Measurements from ENCODE around the gene GNB5. TPM values are rescaled to one million over a fixed set of nuclear protein-coding genes. Genes with fewer than 3 reads are reported as not detected.
"Not testable (repeated sequence)": the region's sequence is repeated elsewhere in the genome, so short reads cannot be mapped to it uniquely, and the experiment has no call there.

Gene GNB5
- total RNA-seq, 1 donor from 2014 or later, result 23.7 TPM

GRCh38 chr15:52083603-52084002 is 107.6 kb downstream of the GNB5 start:
- no peak overlapping the region for H3K4me3 ChIP-seq (ENCODE audit: low read depth, low read length)
- no peak for TF ChIP-seq CTCF (conservative IDR thresholded peaks at IDR 0.05; ENCODE audit: low read depth, low read length)
- no peak for DNase-seq (ENCODE audit: low read depth)

- H3K4me3 ChIP-seq (ENCODE audit: low read depth, low read length); DNase-seq (ENCODE audit: low read depth): not testable (repeated sequence)
Measured at GRCh38 chr15:52083037-52083359, 108.2 kb downstream of the GNB5 start.

GRCh38 chr15:52082197-52083036 is 108.8 kb downstream of the GNB5 start:
- H3K4me3 ChIP-seq (ENCODE audit: low read depth, low read length), result no peak overlapping the region
- TF ChIP-seq CTCF (conservative IDR thresholded peaks at IDR 0.05; ENCODE audit: low read depth, low read length), result no peak
- no peak for DNase-seq (ENCODE audit: low read depth)

GRCh38 chr15:52080706-52081392 is 110.3 kb downstream of the GNB5 start:
- DNase-seq (ENCODE audit: low read depth), result no peak
- TF ChIP-seq CTCF (conservative IDR thresholded peaks at IDR 0.05; ENCODE audit: low read depth, low read length), result no peak
- no peak overlapping the region for H3K4me3 ChIP-seq (ENCODE audit: low read depth, low read length)

GRCh38 chr15:52080031-52080430 is 111.2 kb downstream of the GNB5 start:
- no peak for DNase-seq (ENCODE audit: low read depth)
- TF ChIP-seq CTCF (conservative IDR thresholded peaks at IDR 0.05; ENCODE audit: low read depth, low read length), result no peak
- no peak overlapping the region for H3K4me3 ChIP-seq (ENCODE audit: low read depth, low read length)

GRCh38 chr15:52078876-52079700 is 112.1 kb downstream of the GNB5 start:
- no peak for DNase-seq (ENCODE audit: low read depth)

More at GRCh38 chr15:52078876-52079700, 112.1 kb downstream of the GNB5 start:
- no peak overlapping the region for H3K4me3 ChIP-seq (ENCODE audit: low read depth, low read length)
- peak; percentile 91 for TF ChIP-seq CTCF (conservative IDR thresholded peaks at IDR 0.05; ENCODE audit: low read depth, low read length)

Measured in epithelial cell of proximal tubule (primary cell).